Neural progenitor cell (in vitro differentiated cells): ENCODE data around the gene TCERG1L.

Source experiments
- CTCF ChIP-seq: fragments of 200-600 bp; sonication (generic); IDR thresholded peaks from 2 replicates; pipeline ENCODE4 v1.5.1; 2017; ENCODE audit warnings: antibody characterized with exemption, mild to moderate bottlenecking
- EZH2 ChIP-seq: fragments of 200-600 bp; sonication (generic); IDR thresholded peaks from 2 replicates; pipeline ENCODE4 v1.6.1; 2017; ENCODE audit warnings: antibody characterized with exemption, mild to moderate bottlenecking, moderate library complexity
- EZH2phosphoT487 ChIP-seq: fragments of 200-600 bp; sonication (generic); IDR thresholded peaks from 2 replicates; pipeline ENCODE4 v1.6.1; 2017; ENCODE audit warnings: antibody characterized with exemption

- TF ChIP-seq EZH2 (no peak), CTCF (no peak), EZH2phosphoT487 (no peak)
Observed at GRCh38 chr10:131146790-131147189, 164.7 kb downstream of the TCERG1L start.
